BLaER1 (cell line): Measurements from ENCODE around the gene CD40.

ENCODE experiments used
- H3K27ac ChIP-seq: shearing (Covaris generic); formaldehyde crosslinking; 2 replicates; pipeline ENCODE4 v1.8.1; 2022
- H3K27me3 ChIP-seq: shearing (Covaris generic); formaldehyde crosslinking; 2 replicates; pipeline ENCODE4 v1.8.1; 2022
- H3K36me3 ChIP-seq: shearing (Covaris generic); formaldehyde crosslinking; 2 replicates; pipeline ENCODE4 v1.8.1; 2022
- H3K4me1 ChIP-seq: shearing (Covaris generic); formaldehyde crosslinking; 2 replicates; pipeline ENCODE4 v1.8.1; 2022
- H3K4me2 ChIP-seq: shearing (Covaris generic); formaldehyde crosslinking; 2 replicates; pipeline ENCODE4 v1.8.1; 2022
- H3K4me3 ChIP-seq: shearing (Covaris generic); formaldehyde crosslinking; 2 replicates; pipeline ENCODE4 v1.8.1; 2022
- H3K9ac ChIP-seq: shearing (Covaris generic); formaldehyde crosslinking; 2 replicates; pipeline ENCODE4 v1.8.1; 2022
- H3K9me3 ChIP-seq: shearing (Covaris generic); formaldehyde crosslinking; 2 replicates; pipeline ENCODE4 v1.8.1; 2022
- H4K20me1 ChIP-seq: shearing (Covaris generic); formaldehyde crosslinking; 2 replicates; pipeline ENCODE4 v1.8.1; 2022
- Cebpa-rat ChIP-seq: shearing (Covaris generic); IDR thresholded peaks from 2 replicates; pipeline ENCODE4 v1.8.1; 2022

The CD40 gene

GRCh38 chr20:46169245-46170171, 51.4 kb downstream of the CD40 start:
- Histone ChIP-seq H3K9ac (no peak overlapping the region), H3K36me3 (no peaks in the 10 kb centered on the region), H3K4me3 (no peak overlapping the region), H3K4me2 (no peak overlapping the region), H3K27me3 (peaks cover 9% of the 10 kb centered on the region; the same call in 1 of the 2 replicates), H3K9me3 (no peaks in the 10 kb centered on the region), H3K4me1 (no peaks in the 10 kb centered on the region), H4K20me1 (no peaks in the 10 kb centered on the region), H3K27ac (no peak overlapping the region)
- no peak for TF ChIP-seq Cebpa-rat

GRCh38 chr20:46171476-46171875, 53.4 kb downstream of the CD40 start:
- no peaks in the 10 kb centered on the region for H4K20me1 ChIP-seq
- H3K4me1 ChIP-seq: peaks cover 1% of the 10 kb centered on the region; the same call in 1 of the 2 replicates
- H3K27ac ChIP-seq: no peak overlapping the region
- no peak for TF ChIP-seq Cebpa-rat
- no peaks in the 10 kb centered on the region for H3K36me3 ChIP-seq
- H3K27me3 ChIP-seq: peaks cover 20% of the 10 kb centered on the region; the same call in 1 of the 2 replicates
- no peaks in the 10 kb centered on the region for H3K9me3 ChIP-seq
- no peak overlapping the region for H3K4me3 ChIP-seq
- no peak overlapping the region for H3K4me2 ChIP-seq
- H3K9ac ChIP-seq: no peak overlapping the region

- no peak overlapping the region for H3K9ac ChIP-seq
- H3K9me3 ChIP-seq: no peaks in the 10 kb centered on the region
- no peak overlapping the region for H3K4me2 ChIP-seq
- no peaks in the 10 kb centered on the region for H4K20me1 ChIP-seq
- H3K4me3 ChIP-seq: no peak overlapping the region
- no peaks in the 10 kb centered on the region for H3K36me3 ChIP-seq
- TF ChIP-seq Cebpa-rat: no peak
- peaks cover 20% of the 10 kb centered on the region; the same call in 1 of the 2 replicates for H3K27me3 ChIP-seq
- H3K27ac ChIP-seq: no peak overlapping the region
- H3K4me1 ChIP-seq: peaks cover 6% of the 10 kb centered on the region; the same call in 1 of the 2 replicates
These were observed 53.8 kb downstream of the CD40 start for GRCh38 chr20:46171909-46172308.

GRCh38 chr20:46172455-46172854, 54.3 kb downstream of the CD40 start:
- Histone ChIP-seq H3K4me3 (no peak overlapping the region), H4K20me1 (no peaks in the 10 kb centered on the region), H3K27me3 (peaks cover 20% of the 10 kb centered on the region; the same call in 1 of the 2 replicates), H3K36me3 (no peaks in the 10 kb centered on the region), H3K4me1 (peaks cover 9% of the 10 kb centered on the region; the same call in 1 of the 2 replicates), H3K9me3 (no peaks in the 10 kb centered on the region), H3K9ac (no peak overlapping the region), H3K4me2 (no peak overlapping the region), H3K27ac (no peak overlapping the region)
- TF ChIP-seq Cebpa-rat: no peak

- Histone ChIP-seq H3K4me3 (no peak overlapping the region), H3K27me3 (peaks cover 20% of the 10 kb centered on the region; the same call in 1 of the 2 replicates), H3K9ac (no peak overlapping the region), H3K4me1 (peaks cover 9% of the 10 kb centered on the region; the same call in 1 of the 2 replicates), H3K36me3 (no peaks in the 10 kb centered on the region), H3K4me2 (no peak overlapping the region), H4K20me1 (no peaks in the 10 kb centered on the region), H3K9me3 (no peaks in the 10 kb centered on the region), H3K27ac (no peak overlapping the region)
- TF ChIP-seq Cebpa-rat: no peak
These were observed 54.9 kb downstream of the CD40 start for GRCh38 chr20:46172961-46173536.

GRCh38 chr20:46173652-46174468, 55.7 kb downstream of the CD40 start:
- Histone ChIP-seq H3K9me3 (no peaks in the 10 kb centered on the region), H3K27me3 (peaks cover 20% of the 10 kb centered on the region; the same call in 1 of the 2 replicates), H3K9ac (no peak overlapping the region), H4K20me1 (no peaks in the 10 kb centered on the region), H3K36me3 (no peaks in the 10 kb centered on the region), H3K4me1 (peaks cover 9% of the 10 kb centered on the region; the same call in 1 of the 2 replicates), H3K4me3 (no peak overlapping the region), H3K27ac (no peak overlapping the region), H3K4me2 (no peak overlapping the region)
- TF ChIP-seq Cebpa-rat: no peak

GRCh38 chr20:46174469-46175126, 56.5 kb downstream of the CD40 start:
- Histone ChIP-seq H3K4me2 (no peak overlapping the region), H3K27me3 (peaks cover 20% of the 10 kb centered on the region; the same call in 1 of the 2 replicates), H3K4me3 (no peak overlapping the region), H3K9ac (no peak overlapping the region), H4K20me1 (no peaks in the 10 kb centered on the region), H3K36me3 (no peaks in the 10 kb centered on the region), H3K4me1 (peaks cover 9% of the 10 kb centered on the region; the same call in 1 of the 2 replicates), H3K9me3 (no peaks in the 10 kb centered on the region), H3K27ac (no peak overlapping the region)
- no peak for TF ChIP-seq Cebpa-rat

- Histone ChIP-seq H3K36me3 (no peaks in the 10 kb centered on the region), H3K27me3 (peaks cover 20% of the 10 kb centered on the region; the same call in 1 of the 2 replicates), H3K9me3 (no peaks in the 10 kb centered on the region), H4K20me1 (no peaks in the 10 kb centered on the region), H3K4me1 (peaks cover 9% of the 10 kb centered on the region; the same call in 1 of the 2 replicates), H3K4me2 (no peak overlapping the region), H3K9ac (no peak overlapping the region), H3K4me3 (no peak overlapping the region), H3K27ac (no peak overlapping the region)
- no peak for TF ChIP-seq Cebpa-rat
These were observed 57.0 kb downstream of the CD40 start for GRCh38 chr20:46175127-46175494.
